Activated CD4-positive, alpha-beta T cell treated with anti-CD3 and anti-CD28 coated beads, Interleukin-2, amount 50 U/mL, for 24 hours (primary cell): ENCODE measurements around the gene SYPL1.
A peak's percentile ranks its signal among the peaks of the same experiment; 100 is the strongest.

Source experiments
- DNase-seq, 2 donors: peaks; one replicate each; pipeline ENCODE4 v3.0.0-alpha.2; 2020; ENCODE audit warnings: low read depth in 1 of 2, low spot score in 1 of 2

SYPL1 gene

GRCh38 chr7:106095634-106096033 is 16.5 kb downstream of the SYPL1 start:
- DNase-seq = no peak

- DNase-seq = no peak
Observed at GRCh38 chr7:106094780-106095179, 17.3 kb downstream of the SYPL1 start.

GRCh38 chr7:106092204-106092603 is 19.9 kb downstream of the SYPL1 start:
- DNase-seq = no peak

GRCh38 chr7:106089647-106090046 is 22.5 kb downstream of the SYPL1 start:
- DNase-seq = no peak

GRCh38 chr7:106088014-106088413 is 24.1 kb downstream of the SYPL1 start:
- no peak for DNase-seq

GRCh38 chr7:106086062-106086461 is 26.1 kb downstream of the SYPL1 start:
- DNase-seq = no peak

GRCh38 chr7:106085015-106085414 is 27.1 kb downstream of the SYPL1 start:
- DNase-seq = no peak

- no peak for DNase-seq
Observed at GRCh38 chr7:106083717-106084116, 28.4 kb downstream of the SYPL1 start.

GRCh38 chr7:106082087-106082854 is 29.8 kb downstream of the SYPL1 start:
- no peak for DNase-seq

GRCh38 chr7:106080300-106080987 is 31.7 kb downstream of the SYPL1 start:
- no peak for DNase-seq

- DNase-seq = no peak
Observed at GRCh38 chr7:106076537-106076936, 35.6 kb downstream of the SYPL1 start.

GRCh38 chr7:106075937-106076336 is 36.2 kb downstream of the SYPL1 start:
- no peak for DNase-seq

GRCh38 chr7:106074257-106074656 is 37.9 kb downstream of the SYPL1 start:
- no peak for DNase-seq

GRCh38 chr7:106073701-106074100 is 38.4 kb downstream of the SYPL1 start:
- DNase-seq = no peak

- no peak for DNase-seq
Observed at GRCh38 chr7:106072715-106073091, 39.4 kb downstream of the SYPL1 start.

GRCh38 chr7:106071999-106072714 is 40.0 kb downstream of the SYPL1 start:
- no peak for DNase-seq

- DNase-seq = peak; percentile 14 to 38
Observed at GRCh38 chr7:106071356-106071998, 40.6 kb downstream of the SYPL1 start.

- no peak for DNase-seq
Observed at GRCh38 chr7:106070567-106071254, 41.4 kb downstream of the SYPL1 start.

- DNase-seq = no peak
Observed at GRCh38 chr7:106070201-106070551, 41.9 kb downstream of the SYPL1 start.

- no peak for DNase-seq
Observed at GRCh38 chr7:106069471-106070200, 42.5 kb downstream of the SYPL1 start.
